Measurements from ENCODE around the gene FBXL22.

FBXL22 gene, protein sequence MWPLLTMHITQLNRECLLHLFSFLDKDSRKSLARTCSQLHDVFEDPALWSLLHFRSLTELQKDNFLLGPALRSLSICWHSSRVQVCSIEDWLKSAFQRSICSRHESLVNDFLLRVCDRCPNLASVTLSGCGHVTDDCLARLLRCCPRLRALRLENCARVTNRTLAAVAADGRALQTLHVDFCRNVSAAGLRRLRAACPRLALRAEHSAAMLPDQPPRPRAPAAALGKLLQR

GRCh38 chr15:63597038-63597790 is at the start of gene FBXL22:
Gene FBXL22 (plus strand): TSS chr15:63597387. CDS start chr15:63597393, 6 bp downstream.
- no peak for DNase-seq

DNA sequence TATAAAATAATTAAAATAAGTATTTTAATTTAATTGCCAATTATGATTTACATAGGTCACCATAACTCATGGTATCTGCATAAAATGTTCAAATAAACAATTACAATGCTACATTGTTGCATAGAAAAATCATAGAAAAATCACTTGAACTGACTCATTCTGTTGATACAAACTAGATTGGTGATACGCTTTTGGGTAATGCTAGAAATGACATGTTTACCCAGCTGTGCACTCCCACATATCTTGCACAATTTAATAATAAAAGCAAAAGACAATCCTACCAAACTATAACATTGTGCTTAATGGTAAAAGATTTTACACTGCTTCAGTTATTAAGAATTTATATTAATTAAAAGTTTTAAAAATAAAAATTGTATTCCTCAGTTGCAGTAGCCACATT is 45.8 kb upstream of the FBXL22 start:
- no peak for DNase-seq

- DNase-seq, result no peak
Observed at GRCh38 chr15:63553388-63553791, 43.8 kb upstream of the FBXL22 start.

- DNase-seq, result no peak
Observed at GRCh38 chr15:63554337-63554927, 42.8 kb upstream of the FBXL22 start.

DNA sequence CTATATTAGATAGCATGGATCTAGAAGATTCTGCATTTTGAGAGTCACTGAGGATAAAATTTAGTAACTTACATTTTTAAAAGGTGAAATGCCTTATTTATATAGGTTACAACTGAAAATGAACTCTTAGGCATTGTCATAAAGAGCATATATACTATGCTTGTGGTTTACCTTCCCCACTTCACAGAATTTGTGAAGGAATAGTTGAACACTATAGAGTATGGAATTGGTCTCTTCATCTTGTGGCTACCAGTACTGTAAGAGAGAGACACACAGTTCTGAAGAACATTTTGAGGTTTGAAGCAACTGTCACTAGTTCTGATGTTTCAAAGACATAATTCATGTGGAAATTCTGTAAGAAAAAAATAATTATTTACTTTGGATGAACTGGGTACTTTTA is 41.7 kb upstream of the FBXL22 start:
- no peak for DNase-seq

DNA sequence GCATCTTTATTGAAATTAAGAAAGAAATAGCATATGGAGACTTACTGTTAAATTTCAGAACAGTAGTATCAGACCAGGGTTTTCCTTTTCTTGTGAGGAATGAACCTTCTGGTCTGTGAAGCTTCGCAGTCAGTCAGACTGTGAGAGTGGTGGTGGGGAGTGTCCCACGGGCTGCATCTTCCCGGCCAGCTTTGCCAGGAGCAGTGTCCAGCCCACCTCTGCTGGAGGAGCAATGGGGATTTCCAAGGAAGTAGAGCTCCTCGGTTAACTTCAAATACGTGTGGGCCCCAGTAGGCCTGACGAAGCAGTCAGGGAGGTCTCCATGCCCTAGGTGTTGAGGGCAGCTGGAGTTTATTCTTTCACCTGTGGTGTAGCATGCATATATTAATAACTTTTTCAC is 40.9 kb upstream of the FBXL22 start:
- no peak for DNase-seq

GRCh38 chr15:63556736-63557135 is 40.5 kb upstream of the FBXL22 start:
- no peak for DNase-seq

- no peak for DNase-seq
Observed at GRCh38 chr15:63559753-63560152, 37.4 kb upstream of the FBXL22 start.

GRCh38 chr15:63560741-63561448 is 36.3 kb upstream of the FBXL22 start:
- DNase-seq, result no peak

DNA sequence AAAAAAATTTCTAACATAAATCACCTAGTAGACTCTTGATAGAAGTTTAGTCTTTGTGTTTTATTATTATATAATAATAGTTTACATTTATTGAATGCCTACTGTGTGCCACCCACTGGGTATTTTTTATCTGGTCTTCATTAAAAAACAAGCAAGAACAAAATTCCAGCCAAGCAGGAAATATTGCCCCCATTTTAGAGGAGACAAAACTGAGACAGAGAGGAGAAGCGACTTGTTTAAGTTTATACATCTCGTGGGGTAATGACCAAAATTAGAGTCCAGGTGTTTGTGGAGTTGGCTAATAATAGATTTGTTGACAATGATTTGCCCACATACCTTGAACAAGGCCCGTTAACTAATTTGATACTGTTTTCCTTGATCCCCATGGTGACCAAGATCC is 33.1 kb upstream of the FBXL22 start:
- DNase-seq, result no peak

- DNase-seq, result no peak
Observed at GRCh38 chr15:63565536-63566186, 31.5 kb upstream of the FBXL22 start.

GRCh38 chr15:63572749-63573464 is 24.3 kb upstream of the FBXL22 start:
- DNase-seq, result no peak

GRCh38 chr15:63573533-63573932 is 23.7 kb upstream of the FBXL22 start:
- DNase-seq, result no peak

DNA sequence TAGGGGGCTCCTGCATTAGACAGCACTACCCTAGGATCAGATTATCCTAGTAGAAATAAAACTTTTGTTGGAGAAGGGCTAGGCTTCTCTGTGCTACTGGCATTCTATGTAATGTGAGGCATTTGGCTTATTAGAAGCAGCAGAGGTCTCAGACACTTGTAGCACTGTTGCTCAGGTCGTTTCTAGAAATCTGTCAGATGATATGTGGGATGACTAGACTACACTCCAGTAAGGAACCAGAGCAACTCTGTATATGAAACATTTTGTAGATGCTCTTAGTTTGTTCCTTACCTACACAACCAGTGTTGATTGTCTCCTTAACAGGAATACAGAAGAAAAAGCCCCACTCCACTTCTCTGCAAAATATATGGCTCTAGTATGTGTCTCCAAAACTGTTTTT is 21.9 kb upstream of the FBXL22 start:
- no peak for DNase-seq

- no peak for DNase-seq
Observed at GRCh38 chr15:63576441-63576840, 20.7 kb upstream of the FBXL22 start.

DNA sequence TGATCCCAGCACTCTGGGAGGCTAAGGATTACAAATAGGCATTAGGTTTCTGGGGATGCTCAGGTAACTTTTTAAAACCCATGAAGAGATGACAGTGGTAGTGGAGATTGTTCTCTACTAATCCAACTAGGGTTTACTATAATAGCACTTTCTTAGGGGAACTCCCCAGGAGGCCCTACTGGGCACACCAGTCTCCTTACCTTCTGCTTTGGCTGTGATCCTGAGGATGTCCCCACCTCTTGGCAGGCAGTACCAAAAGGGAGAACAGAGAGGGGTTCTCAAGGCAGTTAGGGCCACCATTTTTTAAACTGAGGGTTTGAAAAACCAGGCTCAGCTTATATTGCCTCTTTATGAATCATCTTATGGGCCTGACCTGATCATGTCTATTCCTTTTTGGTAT is 15.0 kb upstream of the FBXL22 start:
- no peak for DNase-seq

DNA sequence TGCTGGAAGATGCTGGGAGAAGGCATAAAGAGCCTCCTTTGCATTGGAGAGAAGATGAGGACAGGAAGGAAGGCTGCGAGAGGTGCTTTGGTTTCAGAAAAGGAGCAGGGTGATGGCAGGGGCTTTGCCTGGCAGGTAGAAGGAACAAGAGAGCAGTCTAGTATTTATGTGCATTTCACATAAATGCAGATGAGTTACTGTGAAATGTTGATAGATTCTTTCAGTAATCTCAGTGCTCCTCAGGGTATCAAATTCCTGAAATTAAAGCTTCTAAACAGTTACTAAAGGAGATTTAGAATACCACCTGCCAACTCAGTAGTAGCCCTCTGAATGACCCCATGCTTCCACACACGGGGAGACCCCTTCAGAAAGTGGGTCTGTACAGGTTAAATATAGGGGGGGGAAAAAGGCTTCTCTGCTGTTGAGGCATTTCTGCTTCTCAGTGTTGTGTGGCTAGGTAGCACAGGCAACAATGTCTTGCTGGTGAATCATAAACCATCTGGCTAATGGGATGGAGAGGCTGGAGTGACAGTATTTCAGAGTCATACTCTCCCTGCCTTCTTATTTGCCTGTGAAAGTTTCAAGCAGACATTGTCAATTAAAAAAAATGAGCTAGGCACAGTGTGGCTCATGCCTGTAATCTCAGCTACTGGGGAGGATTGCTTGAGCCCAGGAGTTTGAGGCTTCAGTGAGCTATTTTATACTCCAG is 14.3 kb upstream of the FBXL22 start:
- DNase-seq, result no peak

GRCh38 chr15:63586790-63587189 is 10.4 kb upstream of the FBXL22 start:
- no peak for DNase-seq

GRCh38 chr15:63587527-63587926 is 9.7 kb upstream of the FBXL22 start:
- DNase-seq, result no peak

- DNase-seq, result no peak
Observed at GRCh38 chr15:63588826-63589225, 8.4 kb upstream of the FBXL22 start.

Measured in retina (tissue), 1 donor.